Measurements from ENCODE around the gene DMAC2. TPM values are rescaled to one million over a fixed set of nuclear protein-coding genes. Genes with fewer than 3 reads are reported as not detected.
A peak's percentile ranks its signal among the peaks of the same experiment; 100 is the strongest.
"Not testable (repeated sequence)": the region's sequence is repeated elsewhere in the genome, so short reads cannot be mapped to it uniquely, and the experiment has no call there.

The DMAC2 gene
- total RNA-seq (2014; rRNA removed; shearing (Covaris generic)) = 57.8 and 85.5 TPM in 2 replicates

DNA sequence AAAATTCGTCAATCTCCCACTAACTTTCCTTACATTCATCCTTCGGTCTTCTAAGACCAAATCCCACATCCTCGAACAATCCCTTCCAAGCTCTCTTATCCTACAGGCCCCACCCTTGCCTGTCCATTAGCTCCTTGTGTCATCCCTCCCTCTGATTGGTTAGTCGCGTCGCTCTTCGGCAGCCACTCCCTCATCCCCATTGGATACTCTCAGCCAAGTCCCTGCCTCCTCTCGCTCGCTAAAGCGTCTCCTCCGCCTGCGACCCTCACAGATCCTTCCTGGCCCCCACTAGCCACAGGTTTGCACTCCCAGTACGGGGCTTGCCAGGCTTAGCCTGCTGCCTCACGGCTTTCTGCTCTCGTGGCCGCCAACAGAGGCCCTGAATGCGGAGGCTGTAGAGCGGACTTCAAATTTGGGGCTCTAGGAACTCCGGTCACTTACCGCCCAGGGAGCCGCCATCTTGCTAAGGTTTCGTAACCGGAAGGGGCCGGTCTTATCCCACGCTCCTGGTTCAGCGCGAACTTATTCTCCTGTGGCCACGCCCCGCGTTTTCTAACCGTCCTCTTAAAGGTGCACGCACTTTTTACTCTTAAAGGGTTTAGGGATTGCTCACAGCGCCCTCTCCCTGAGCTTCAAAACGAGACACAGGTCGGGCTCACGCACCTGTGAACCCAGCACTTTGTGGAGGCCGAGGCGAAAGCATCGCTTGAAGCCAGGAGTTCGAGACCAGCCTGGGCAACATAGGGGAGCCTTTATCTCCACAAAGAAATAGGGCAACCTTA is at the start of gene DMAC2:
TSS of gene DMAC2 (minus strand) at position 472 of the 782 bp plus-strand sequence. CDS start at position 459, 13 bp downstream.
- peak; percentile 96 to 99 for DNase-seq (ENCODE audit: low read depth in 1 of 2, low spot score in 2 of 2)
- Histone ChIP-seq H3K27me3 (replicated peaks) (peaks cover 6% of the 10 kb centered on the region), H3K4me3 (peak within 1 kb of the TSS; percentile 78), H3K4me1 (replicated peaks) (no peaks in the 10 kb centered on the region), H3K27ac (peak within 1 kb of the TSS; percentile 90), H3K36me3 (peaks cover 20% of the 10 kb centered on the region), H3K9me3 (replicated peaks) (no peaks in the 10 kb centered on the region)

DNA sequence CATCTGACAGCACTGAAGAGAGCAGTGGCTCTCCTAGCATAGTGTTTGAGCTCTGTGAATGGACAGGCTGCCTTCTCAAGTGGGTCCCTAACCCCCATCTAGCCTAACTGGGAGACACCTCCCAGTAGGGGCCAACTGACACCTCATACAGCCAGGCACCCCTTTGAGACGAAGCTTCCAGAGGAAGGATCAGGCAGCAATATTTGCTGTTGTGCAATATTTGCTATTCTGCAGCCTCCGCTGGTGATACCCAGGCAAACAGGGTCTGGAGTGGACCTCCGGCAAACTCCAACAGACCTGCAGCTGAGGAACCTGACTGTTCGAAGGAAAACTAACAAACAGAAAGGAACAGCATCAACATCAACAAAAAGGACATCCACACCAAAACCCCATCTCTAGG is 47.2 kb upstream of the DMAC2 start:
- not testable (repeated sequence) for H3K27me3 ChIP-seq (replicated peaks); H3K27ac ChIP-seq; H3K9me3 ChIP-seq (replicated peaks); DNase-seq (ENCODE audit: low read depth in 1 of 2, low spot score in 2 of 2); H3K36me3 ChIP-seq; H3K4me1 ChIP-seq (replicated peaks); H3K4me3 ChIP-seq

DNA sequence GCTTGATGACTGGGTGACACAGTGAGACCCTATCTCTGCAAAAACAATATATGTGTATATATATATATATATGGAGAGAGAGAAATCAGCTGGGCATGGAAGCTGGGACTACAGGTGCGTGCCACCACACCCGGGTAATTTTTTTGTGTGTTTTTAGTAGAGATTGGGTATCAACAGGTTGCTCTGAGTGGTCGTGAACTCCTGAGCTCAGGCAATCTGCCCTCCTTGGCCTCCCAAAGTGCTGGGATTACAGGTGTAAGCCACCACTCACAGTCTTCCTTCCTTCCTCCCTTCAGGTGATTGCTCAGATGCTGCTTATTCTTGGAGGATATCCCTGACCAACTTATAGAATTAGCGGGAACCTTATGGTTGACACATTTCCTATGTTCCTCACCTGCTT is 45.1 kb upstream of the DMAC2 start:
- no peak for DNase-seq (ENCODE audit: low read depth in 1 of 2, low spot score in 2 of 2)
- Histone ChIP-seq H3K27me3 (replicated peaks) (peaks cover 9% of the 10 kb centered on the region), H3K36me3 (no peaks in the 10 kb centered on the region), H3K9me3 (replicated peaks) (peaks cover 4% of the 10 kb centered on the region; the same call in 1 of the 2 replicates), H3K27ac (no peak overlapping the region), H3K4me3 (no peak overlapping the region), H3K4me1 (replicated peaks) (no peaks in the 10 kb centered on the region)

DNA sequence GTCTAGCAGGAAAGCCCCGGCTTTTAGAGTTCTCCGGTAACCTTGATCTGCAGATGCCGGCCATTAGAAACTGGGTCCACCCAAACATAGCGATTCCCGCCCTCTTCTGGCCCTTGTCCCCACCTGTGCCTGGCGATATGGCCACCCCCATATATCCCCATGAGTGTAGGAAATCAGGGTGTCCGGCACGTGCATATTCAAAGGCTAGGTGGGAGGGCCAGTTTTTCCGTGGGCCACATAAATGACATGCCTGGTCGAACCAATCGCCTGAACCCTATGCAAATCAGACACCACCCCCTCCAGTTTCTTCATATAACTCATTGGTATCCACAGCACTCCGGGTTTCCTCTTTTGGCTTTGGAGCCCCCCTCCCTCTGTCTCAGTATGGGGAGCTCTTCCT is 40.6 kb upstream of the DMAC2 start:
- Histone ChIP-seq H3K4me3 (no peak overlapping the region), H3K4me1 (replicated peaks) (0 out of 2 replicates have a peak, but pooled peaks cover 3% of the 10 kb centered on the region), H3K27ac (no peak overlapping the region), H3K27me3 (replicated peaks) (peaks cover 21% of the 10 kb centered on the region), H3K9me3 (replicated peaks) (peaks cover 4% of the 10 kb centered on the region; the same call in 1 of the 2 replicates), H3K36me3 (no peaks in the 10 kb centered on the region)
- DNase-seq (ENCODE audit: low read depth in 1 of 2, low spot score in 2 of 2) = no peak

DNA sequence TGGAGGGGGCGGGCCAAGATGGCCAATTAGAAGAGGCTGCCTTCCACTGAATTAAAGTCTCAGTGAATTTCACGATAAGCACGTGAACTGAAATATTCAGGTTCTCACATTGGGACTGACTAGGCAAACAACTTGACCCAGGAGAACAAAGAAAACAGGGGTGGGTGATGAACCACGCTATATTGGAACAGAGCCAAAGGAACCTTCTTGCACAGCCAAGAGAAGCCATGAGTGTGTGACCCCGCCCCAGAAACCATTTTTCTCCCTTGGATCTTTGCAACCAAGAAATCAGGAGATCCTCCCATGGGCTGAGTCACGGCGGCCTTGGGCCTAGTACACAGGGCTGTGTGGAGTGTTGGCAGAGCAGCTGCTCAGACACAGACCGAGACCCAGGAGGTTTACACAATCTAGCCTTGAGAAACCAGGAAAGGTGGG is 40.1 kb upstream of the DMAC2 start:
- Histone ChIP-seq H3K36me3 (no peaks in the 10 kb centered on the region), H3K4me3 (no peak overlapping the region), H3K27ac (no peak overlapping the region), H3K9me3 (replicated peaks) (peaks cover 4% of the 10 kb centered on the region; the same call in 1 of the 2 replicates), H3K27me3 (replicated peaks) (peaks cover 21% of the 10 kb centered on the region), H3K4me1 (replicated peaks) (0 out of 2 replicates have a peak, but pooled peaks cover 3% of the 10 kb centered on the region)
- DNase-seq (ENCODE audit: low read depth in 1 of 2, low spot score in 2 of 2) = no peak

DNA sequence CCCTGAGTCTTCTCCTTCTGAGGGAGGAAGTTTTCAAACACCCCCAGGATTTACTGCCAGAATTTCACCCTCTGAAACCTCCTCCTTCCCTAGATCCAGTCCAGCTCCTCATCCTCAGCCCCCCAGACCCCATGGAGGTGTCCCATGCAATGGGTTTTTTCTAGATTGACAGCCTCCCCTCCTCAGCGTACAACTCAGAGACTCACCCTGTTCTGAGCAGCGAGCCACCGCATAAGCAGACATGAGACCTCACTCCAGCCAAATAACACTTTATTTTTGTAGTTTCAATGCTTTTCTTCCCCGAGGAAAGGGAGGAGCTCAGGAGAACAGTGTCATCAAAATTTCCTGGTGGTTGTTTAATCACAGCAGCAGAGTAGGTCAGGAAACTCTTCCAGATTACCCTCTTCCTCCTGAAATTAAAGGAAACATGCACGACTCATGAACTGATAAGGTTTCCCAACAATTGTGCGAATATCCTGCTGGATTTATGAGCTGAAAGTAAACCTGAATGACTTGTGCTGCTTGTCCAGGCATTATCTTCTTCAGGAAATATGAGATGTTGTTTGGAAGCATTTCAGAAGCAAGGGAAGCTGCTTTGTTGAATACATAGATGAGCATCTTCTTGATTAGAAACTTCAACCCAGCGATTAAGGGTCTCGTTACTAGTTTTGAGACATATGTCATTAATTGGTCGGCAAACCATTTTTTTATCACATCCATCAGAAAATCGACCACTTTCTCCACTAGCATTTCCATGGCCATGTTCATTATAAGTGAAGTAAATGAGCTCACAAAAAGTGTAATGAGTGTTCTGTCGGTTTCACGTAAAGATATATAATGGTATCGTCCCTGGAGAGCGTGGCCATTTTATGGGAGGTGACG is 39.4 kb upstream of the DMAC2 start:
- DNase-seq (ENCODE audit: low read depth in 1 of 2, low spot score in 2 of 2) = no peak
- Histone ChIP-seq H3K4me3 (no peak overlapping the region), H3K36me3 (no peaks in the 10 kb centered on the region), H3K9me3 (replicated peaks) (peaks cover 4% of the 10 kb centered on the region; the same call in 1 of the 2 replicates), H3K27ac (no peak overlapping the region), H3K4me1 (replicated peaks) (0 out of 2 replicates have a peak, but pooled peaks cover 3% of the 10 kb centered on the region), H3K27me3 (replicated peaks) (peaks cover 23% of the 10 kb centered on the region; the same call in 1 of the 2 replicates)

DNA sequence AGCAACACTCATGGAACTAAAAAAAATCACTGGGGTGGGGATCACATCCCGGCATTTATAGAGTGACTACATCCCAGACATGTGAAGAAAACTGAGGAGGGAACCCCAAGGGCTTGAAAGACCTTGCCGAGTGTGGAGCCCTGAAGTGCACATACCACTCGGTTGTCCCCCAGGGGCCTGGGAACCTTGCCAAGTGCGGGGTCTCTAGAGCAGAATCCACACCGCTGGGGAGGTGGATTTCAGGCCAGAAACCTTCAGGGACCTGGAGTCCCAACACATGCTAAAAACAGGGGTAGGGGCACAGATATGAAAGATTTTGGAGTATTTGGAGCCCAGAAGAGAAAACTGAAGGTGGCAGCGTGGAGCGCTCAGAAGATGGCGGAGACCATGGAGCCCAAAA is 38.5 kb upstream of the DMAC2 start:
- peaks cover 4% of the 10 kb centered on the region; the same call in 1 of the 2 replicates for H3K9me3 ChIP-seq (replicated peaks)
- no peak overlapping the region for H3K27ac ChIP-seq
- H3K4me1 ChIP-seq (replicated peaks) = 0 out of 2 replicates have a peak, but pooled peaks cover 3% of the 10 kb centered on the region
- DNase-seq (ENCODE audit: low read depth in 1 of 2, low spot score in 2 of 2) = no peak
- H3K27me3 ChIP-seq (replicated peaks) = peaks cover 22% of the 10 kb centered on the region; the same call in 1 of the 2 replicates
- H3K36me3 ChIP-seq = no peaks in the 10 kb centered on the region
- H3K4me3 ChIP-seq = no peak overlapping the region

DNA sequence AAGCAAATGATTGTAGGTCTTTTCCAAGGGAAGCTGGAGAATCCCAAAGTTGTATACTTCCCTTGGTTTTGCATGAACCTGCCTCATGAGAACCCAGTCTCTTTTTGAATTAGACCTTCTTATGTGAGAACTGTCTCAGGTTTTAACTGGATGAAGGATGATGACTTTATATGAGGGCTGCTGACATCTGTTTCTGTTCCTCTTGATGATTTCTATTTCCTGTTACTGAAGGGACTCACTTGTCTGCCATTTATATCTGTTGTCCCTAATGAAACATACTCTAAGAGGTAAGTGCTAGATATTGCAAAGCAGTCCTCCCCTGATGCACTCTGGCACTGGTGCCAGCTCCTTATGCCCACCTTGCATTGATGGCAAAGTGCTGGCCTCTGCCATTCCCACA is 36.9 kb upstream of the DMAC2 start:
- Histone ChIP-seq H3K4me1 (replicated peaks) (0 out of 2 replicates have a peak, but pooled peaks cover 3% of the 10 kb centered on the region), H3K36me3 (no peaks in the 10 kb centered on the region), H3K27me3 (replicated peaks) (peaks cover 36% of the 10 kb centered on the region), H3K9me3 (replicated peaks) (no peaks in the 10 kb centered on the region), H3K27ac (no peak overlapping the region), H3K4me3 (no peak overlapping the region)
- DNase-seq (ENCODE audit: low read depth in 1 of 2, low spot score in 2 of 2) = no peak

DNA sequence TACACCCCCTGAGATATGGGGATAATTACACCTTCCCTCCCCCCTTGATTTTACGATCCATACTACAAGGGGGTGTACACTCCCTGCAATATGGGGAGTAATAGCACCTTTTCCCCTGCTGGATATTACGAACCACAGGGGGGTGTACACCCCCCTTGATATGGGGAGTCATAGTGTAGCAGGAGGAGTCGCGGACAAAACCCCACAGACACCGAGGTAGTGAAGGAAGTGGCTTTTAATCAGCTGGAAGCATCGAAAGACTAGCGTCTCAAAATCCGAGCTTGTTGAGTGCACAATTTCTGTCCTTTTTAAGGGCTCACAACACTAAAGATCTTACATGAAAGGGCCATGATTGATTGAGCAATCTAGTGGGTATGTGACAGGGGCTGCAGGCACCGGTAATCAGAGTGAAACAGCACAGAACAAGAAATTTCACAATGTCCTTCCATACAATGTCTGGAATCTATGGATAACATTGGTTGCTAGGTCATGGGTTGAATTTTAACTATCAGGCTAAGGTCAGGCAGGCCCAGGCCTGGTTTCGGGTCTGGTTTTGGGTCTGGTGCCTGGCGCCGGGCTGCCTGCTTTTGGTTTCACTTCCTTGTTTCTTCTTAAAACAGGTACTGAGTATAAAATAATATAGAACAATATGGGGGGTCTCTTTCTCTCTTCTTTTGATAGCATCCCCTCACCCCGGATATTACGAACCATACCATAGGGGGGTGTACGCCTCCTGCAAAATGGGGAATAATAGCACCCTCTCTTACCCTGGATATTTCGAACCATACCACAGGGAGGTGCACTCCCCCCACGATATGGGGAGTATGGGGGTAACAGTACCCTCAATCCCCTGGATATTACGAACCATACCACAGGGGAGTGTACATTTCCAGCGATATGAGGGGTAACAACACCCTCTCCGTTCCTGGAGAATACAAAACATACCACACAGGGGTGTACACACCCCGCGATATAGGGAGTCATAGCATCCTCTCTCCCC is 23.8 kb upstream of the DMAC2 start:
- not testable (repeated sequence) for H3K4me3 ChIP-seq; H3K36me3 ChIP-seq; H3K9me3 ChIP-seq (replicated peaks); DNase-seq (ENCODE audit: low read depth in 1 of 2, low spot score in 2 of 2); H3K4me1 ChIP-seq (replicated peaks); H3K27ac ChIP-seq
- H3K27me3 ChIP-seq (replicated peaks) = peaks cover 65% of the 10 kb centered on the region

DNA sequence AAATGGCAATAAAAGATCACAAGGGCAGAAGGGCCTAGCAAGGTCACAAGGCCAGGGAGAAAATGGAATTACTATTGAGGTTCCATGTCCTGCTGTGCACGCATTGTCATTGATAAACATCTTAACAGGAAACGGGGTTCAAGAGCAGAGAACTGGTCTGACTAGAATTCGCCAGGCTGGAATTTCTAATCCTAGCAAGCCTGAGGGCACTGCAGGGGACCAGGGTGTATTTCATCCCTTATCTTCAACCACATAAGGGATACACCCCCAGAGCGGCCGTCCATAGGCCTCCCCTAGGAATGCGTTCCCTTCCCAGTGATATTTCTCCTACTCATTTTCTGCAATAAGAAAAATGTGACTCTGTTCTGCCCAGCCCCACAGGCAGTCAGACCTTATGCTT is 22.8 kb upstream of the DMAC2 start:
- no peak overlapping the region for H3K4me3 ChIP-seq
- H3K27ac ChIP-seq = no peak overlapping the region
- H3K4me1 ChIP-seq (replicated peaks) = no peaks in the 10 kb centered on the region
- peaks cover 70% of the 10 kb centered on the region for H3K27me3 ChIP-seq (replicated peaks)
- no peak for DNase-seq (ENCODE audit: low read depth in 1 of 2, low spot score in 2 of 2)
- H3K36me3 ChIP-seq = no peaks in the 10 kb centered on the region
- no peaks in the 10 kb centered on the region for H3K9me3 ChIP-seq (replicated peaks)

DNA sequence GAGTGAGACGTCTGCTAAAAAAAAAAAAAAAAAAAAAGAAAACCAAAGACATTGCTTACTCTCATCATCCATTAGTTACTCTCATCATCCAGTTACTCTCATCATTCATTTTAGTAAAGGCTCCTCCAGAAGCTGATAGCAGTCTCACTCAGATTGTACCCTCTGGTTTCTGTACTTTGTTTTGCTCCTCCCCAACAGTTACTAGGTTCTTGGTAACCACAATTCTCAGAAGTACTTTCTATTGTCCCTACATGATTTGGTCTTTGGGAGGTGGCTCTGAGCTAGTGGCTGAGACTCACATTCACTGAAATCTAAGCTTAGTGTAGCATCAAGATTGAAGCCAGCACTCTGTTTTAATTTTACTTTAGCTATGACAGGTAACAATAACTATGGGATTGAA is 17.5 kb upstream of the DMAC2 start:
- DNase-seq (ENCODE audit: low read depth in 1 of 2, low spot score in 2 of 2) = no peak
- Histone ChIP-seq H3K4me1 (replicated peaks) (no peaks in the 10 kb centered on the region), H3K36me3 (no peaks in the 10 kb centered on the region), H3K9me3 (replicated peaks) (no peaks in the 10 kb centered on the region), H3K4me3 (no peak overlapping the region), H3K27me3 (replicated peaks) (peaks cover 68% of the 10 kb centered on the region), H3K27ac (no peak overlapping the region)

DNA sequence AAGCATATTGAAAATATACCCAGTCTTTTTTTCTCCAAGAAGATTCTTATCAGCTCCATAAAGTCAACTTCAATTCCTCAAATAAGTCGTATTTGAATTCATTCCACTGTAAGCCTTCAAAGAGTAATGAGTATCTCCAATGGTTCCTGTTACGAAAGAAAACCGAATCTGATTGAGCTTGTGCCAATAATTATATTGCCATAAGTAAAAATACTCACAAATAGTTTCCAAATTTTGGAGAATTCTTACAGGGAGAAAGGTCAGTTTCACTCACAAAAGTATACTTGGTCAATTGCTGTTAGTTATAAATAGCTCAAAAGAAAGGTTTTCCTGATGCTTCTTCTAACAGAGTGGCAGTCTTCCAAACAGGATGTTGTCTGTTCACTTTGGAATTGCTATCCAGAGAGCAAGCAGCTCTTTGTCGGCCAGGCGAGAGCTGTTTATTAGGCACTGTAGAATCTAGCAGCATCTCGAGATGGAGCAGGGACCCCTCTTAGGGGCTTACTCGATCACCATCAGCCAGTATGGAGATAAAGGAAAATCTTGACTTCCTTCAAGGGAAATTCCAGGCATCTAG is 16.7 kb upstream of the DMAC2 start:
- Histone ChIP-seq H3K27ac (no peak overlapping the region), H3K4me3 (no peak overlapping the region), H3K36me3 (no peaks in the 10 kb centered on the region), H3K4me1 (replicated peaks) (no peaks in the 10 kb centered on the region), H3K9me3 (replicated peaks) (no peaks in the 10 kb centered on the region), H3K27me3 (replicated peaks) (peaks cover 61% of the 10 kb centered on the region)
- DNase-seq (ENCODE audit: low read depth in 1 of 2, low spot score in 2 of 2) = no peak

All from SJSA1 (cell line).